SU-DHL-6 (cell line): ENCODE data around the gene MAP3K4.

ENCODE experiments used
- CTCF ChIP-seq: fragments of 200-600 bp; sonication (generic); IDR thresholded peaks from one replicate; pipeline ENCODE4 v1.5.1; 2017; ENCODE audit warnings: antibody characterized with exemption, mild to moderate bottlenecking, low read length, moderate library complexity; ENCODE audit not compliant: insufficient read depth, poor library complexity, severe bottlenecking
- EZH2phosphoT487 ChIP-seq: fragments of 200-600 bp; sonication (generic), shearing (Covaris generic); conservative IDR thresholded peaks from 2 replicates; pipeline ENCODE4 v1.6.1; 2018; ENCODE audit warnings: mild to moderate bottlenecking, antibody characterized with exemption, low read length, moderate library complexity, mixed read lengths

- TF ChIP-seq CTCF, result no peak
- no peak for TF ChIP-seq EZH2phosphoT487
Observed at GRCh38 chr6:160986851-160987250, 4.7 kb upstream of the MAP3K4 start.
